ENCODE results near the gene APEH. TPM values are rescaled to one million over a fixed set of nuclear protein-coding genes. Genes with fewer than 3 reads are reported as not detected.

The APEH gene
- total and polyA plus RNA-seq, 4 experiments from 2014 or later, result 100 to 140 (median 133) TPM

DNA sequence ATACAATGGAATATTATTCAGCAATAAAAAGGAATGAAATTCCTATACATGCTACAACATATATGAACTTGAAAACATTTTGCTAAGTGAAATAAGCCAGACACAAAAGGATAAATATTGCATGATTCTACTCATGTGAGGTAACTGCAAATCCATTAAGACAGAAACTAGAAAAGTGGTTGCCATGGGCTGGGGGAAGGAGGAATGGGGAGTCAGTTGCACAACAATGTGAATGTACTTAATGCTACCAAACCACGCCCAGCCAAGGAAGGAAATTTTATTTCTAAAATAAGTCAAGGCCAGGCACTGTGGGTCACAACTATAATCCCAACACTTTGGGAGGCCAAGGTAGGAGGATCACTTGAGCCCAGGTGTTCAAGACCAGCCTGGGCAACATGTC is 59.4 kb downstream of the APEH start:
- H3K27me3 Mint-ChIP-seq, result no peaks in the 10 kb centered on the region
- intact Hi-C loops (cut with micrococcal nuclease), result no loop called here
- H3K27me3 ChIP-seq (ENCODE audit: insufficient read depth, low read length), result no peaks in the 10 kb centered on the region
- no peaks in the 10 kb centered on the region for H3K4me1 ChIP-seq (ENCODE audit: insufficient read depth, low read length)
- peak overlapping the region in 2 of 7 donors; percentile 7 to 22 for H3K27ac Mint-ChIP-seq
- H3K27ac ChIP-seq (ENCODE audit: low read depth, low read length), result no peak overlapping the region
- no peaks in the 10 kb centered on the region for H3K9me3 ChIP-seq (ENCODE audit: control insufficient read depth in 1 of 2, low read length in 2 of 2)
- ChIA-PET POLR2A (ENCODE audit: partially characterized antibody) (no interaction called here), CTCF (ENCODE audit: partially characterized antibody) (no interaction called here)
- H3K4me3 ChIP-seq (ENCODE audit: low read length in 2 of 2), result no peak overlapping the region
- no peaks in the 10 kb centered on the region for H3K9me3 Mint-ChIP-seq
- DNase-seq, result no peak
- H3K4me3 Mint-ChIP-seq, result no peak overlapping the region
- H3K36me3 Mint-ChIP-seq, result peaks cover 33 to 56% of the 10 kb centered on the region in 2 donors
- peaks cover 0 to 5% (median 4%) of the 10 kb centered on the region in 4 donors for H3K4me1 Mint-ChIP-seq
- H3K36me3 ChIP-seq (ENCODE audit: insufficient read depth, low read length), result peaks cover 48% of the 10 kb centered on the region

Other genes starting within 250 kb of the APEH start
- 10 to 100 TPM; 16.7 to 17.8 TPM for gene NICN1, start 245.0 kb upstream of the APEH start, total RNA-seq
- gene NICN1, start 245.0 kb upstream of the APEH start, polyA plus RNA-seq, result 1 to 10 TPM; 4.1 to 6.2 TPM
- gene DAG1, start 204.1 kb upstream of the APEH start, total RNA-seq, result 10 to 100 TPM; 15.3 to 18.0 TPM
- gene DAG1, start 204.1 kb upstream of the APEH start, polyA plus RNA-seq, result 1 to 10 TPM; 2.7 to 5.0 TPM
- gene BSN, start 119.9 kb upstream of the APEH start, total RNA-seq, result under 1 TPM; 0.06 to 0.15 TPM
- under 1 TPM in 1 of 2 donors, not detected in 1; 0.01 TPM for gene BSN, start 119.9 kb upstream of the APEH start, polyA plus RNA-seq
- gene MST1, start 15.1 kb downstream of the APEH start, total RNA-seq, result 10 to 100 TPM in 1 of 2 experiments, 1 to 10 TPM in 1; 6.3 to 10.2 TPM
- under 1 TPM in 1 of 2 donors, not detected in 1; 0.94 TPM for gene MST1, start 15.1 kb downstream of the APEH start, polyA plus RNA-seq
- gene RNF123, start 15.2 kb downstream of the APEH start, total RNA-seq, result 10 to 100 TPM; 69.7 to 74.7 TPM
- gene RNF123, start 15.2 kb downstream of the APEH start, polyA plus RNA-seq, result 10 to 100 TPM in 1 of 2 donors, 1 to 10 TPM in 1; 3.1 to 25.0 TPM
- gene AMIGO3, start 45.3 kb downstream of the APEH start, total RNA-seq, result not detected
- not detected for gene AMIGO3, start 45.3 kb downstream of the APEH start, polyA plus RNA-seq
- 10 to 100 TPM; 59.5 to 61.3 TPM for gene GMPPB, start 49.6 kb downstream of the APEH start, total RNA-seq
- gene GMPPB, start 49.6 kb downstream of the APEH start, polyA plus RNA-seq, result 10 to 100 TPM; 22.2 to 24.0 TPM
- gene IP6K1, start 112.2 kb downstream of the APEH start, total RNA-seq, result 10 to 100 TPM; 50.1 to 60.0 TPM
- 10 to 100 TPM; 19.4 to 38.8 TPM for gene IP6K1, start 112.2 kb downstream of the APEH start, polyA plus RNA-seq
- under 1 TPM in 1 of 2 experiments, not detected in 1; 0.17 TPM for gene CDHR4, start 125.5 kb downstream of the APEH start, total RNA-seq
- not detected for gene CDHR4, start 125.5 kb downstream of the APEH start, polyA plus RNA-seq
- gene INKA1, start 128.9 kb downstream of the APEH start, total RNA-seq, result 1 to 10 TPM in 1 of 2 experiments, under 1 TPM in 1; 0.55 to 1.2 TPM
- 1 to 10 TPM in 1 of 2 donors, under 1 TPM in 1; 0.45 to 1.5 TPM for gene INKA1, start 128.9 kb downstream of the APEH start, polyA plus RNA-seq
- 100 to 1,000 TPM; 269 to 299 TPM for gene UBA7, start 139.6 kb downstream of the APEH start, total RNA-seq
- 10 to 100 TPM; 39.8 to 45.7 TPM for gene UBA7, start 139.6 kb downstream of the APEH start, polyA plus RNA-seq
- 1 to 10 TPM; 4.6 to 6.7 TPM for gene TRAIP, start 182.2 kb downstream of the APEH start, total RNA-seq
- 1 to 10 TPM; 1.0 to 1.9 TPM for gene TRAIP, start 182.2 kb downstream of the APEH start, polyA plus RNA-seq
- not detected for gene CAMKV, start 195.6 kb downstream of the APEH start, total RNA-seq
- gene CAMKV, start 195.6 kb downstream of the APEH start, polyA plus RNA-seq, result not detected
- 1 to 10 TPM; 1.3 TPM for gene MST1R, start 229.5 kb downstream of the APEH start, total RNA-seq
- under 1 TPM in 1 of 2 donors, not detected in 1; 0.38 TPM for gene MST1R, start 229.5 kb downstream of the APEH start, polyA plus RNA-seq

All from CD4-positive, alpha-beta memory T cell (primary cell).